ENCODE data around the gene DTD1.

The DTD1 gene

DNA sequence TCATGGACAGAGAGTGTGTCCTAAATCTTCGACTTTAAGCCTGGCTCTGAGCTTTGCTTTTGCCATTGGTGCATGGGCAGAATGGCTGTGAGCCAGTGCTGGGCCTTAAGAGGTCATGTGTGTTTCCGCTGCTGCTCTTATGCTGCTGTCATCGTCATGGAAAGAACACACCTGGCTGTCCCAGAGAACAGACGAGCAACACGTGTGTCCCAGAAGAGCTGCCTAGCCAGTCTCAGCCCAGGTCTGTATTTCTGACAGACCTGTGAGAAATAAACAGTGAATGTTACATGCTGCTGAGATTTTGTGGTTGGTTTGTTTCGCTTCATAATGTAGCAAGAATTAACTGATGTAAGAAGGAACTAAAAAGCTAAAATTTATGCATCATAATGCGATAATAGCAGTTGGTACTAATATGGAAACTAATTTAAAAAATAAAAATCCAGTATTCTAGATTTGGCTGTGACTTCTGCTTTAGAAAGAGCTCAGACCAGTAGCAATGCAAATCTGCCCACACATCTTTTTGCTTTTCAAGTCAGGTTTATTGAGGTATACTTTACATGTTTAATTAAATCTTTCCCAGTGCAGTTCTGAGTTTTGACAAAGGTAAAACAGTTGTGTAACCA is 214.3 kb downstream of the DTD1 start:
- DNase-seq, result no peak

DNA sequence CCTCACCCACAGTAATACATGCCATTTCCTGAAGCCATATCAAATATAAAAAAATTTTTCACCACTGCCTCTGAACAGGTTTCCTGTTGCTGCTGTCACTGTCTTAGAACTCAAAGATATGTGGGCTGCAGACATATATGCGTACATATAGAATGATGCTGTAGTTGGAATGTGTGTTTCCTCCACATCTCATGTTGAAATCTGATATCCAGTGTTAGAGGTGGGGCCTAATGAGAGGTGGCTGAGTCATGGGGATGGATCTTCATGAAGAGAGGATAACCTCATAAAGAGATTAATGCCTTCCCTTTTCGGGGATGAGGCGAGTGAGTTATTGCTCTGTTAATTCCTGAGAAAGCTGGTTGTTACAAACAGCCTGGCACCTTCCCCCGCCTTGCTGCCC is 218.0 kb downstream of the DTD1 start:
- DNase-seq, result no peak

DNA sequence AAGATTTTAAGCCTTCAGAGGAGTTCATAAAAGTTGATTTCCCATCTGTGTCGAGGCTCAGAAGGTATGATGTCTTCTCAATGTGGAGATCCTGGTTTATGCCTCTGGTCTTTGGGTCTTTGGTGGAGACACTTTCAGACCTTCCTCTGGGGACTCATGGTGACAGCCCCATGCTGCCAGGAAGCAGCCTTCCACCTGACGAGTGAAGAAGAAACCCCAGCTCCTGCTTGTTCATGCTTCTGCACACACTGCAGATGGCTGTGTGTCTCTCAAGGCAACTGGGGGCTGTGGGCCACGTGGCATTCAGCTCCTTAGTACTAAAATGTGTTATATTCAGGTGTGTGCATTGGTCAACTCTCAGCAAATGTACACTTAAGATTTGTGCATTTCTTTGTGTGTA is 220.9 kb downstream of the DTD1 start:
- DNase-seq, result no peak

DNA sequence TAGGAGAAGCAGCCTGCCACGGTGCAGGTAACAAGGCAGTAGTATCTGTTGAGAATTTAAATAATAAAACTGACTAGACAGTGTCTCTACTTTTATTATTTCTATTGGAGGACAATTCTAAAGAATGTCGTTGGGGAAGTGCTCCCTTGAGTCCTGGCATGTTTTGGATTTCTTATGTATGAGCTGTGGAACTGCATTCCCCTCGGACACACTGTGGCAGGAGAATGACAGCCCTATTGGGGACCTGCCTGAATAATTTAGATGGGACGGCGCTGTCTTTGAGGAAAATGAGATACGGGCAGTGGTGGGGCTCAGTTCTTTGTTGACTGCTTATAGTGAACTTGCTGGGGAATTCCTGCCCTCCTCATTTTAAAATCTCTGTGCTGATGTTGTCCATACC is 223.3 kb downstream of the DTD1 start:
- DNase-seq, result no peak

DNA sequence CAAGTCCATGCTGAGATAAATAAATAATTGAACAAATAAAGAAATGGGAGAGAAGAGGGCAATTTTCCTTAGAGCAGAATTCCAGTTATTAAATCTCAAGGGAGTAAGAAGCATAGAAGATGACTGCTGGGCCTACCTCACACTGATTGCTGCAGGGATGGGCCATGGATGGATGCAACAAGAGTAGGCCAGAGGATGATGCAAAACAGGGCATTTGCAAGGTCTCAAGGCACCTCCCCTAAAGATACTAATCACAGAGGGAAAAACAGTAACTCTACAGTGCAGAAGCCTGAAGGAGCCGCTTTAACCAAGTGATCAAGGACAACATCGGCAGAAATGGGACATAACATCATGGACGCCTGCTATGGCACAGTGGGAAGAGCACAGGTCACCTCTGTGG is 224.1 kb downstream of the DTD1 start:
- DNase-seq, result no peak

DNA sequence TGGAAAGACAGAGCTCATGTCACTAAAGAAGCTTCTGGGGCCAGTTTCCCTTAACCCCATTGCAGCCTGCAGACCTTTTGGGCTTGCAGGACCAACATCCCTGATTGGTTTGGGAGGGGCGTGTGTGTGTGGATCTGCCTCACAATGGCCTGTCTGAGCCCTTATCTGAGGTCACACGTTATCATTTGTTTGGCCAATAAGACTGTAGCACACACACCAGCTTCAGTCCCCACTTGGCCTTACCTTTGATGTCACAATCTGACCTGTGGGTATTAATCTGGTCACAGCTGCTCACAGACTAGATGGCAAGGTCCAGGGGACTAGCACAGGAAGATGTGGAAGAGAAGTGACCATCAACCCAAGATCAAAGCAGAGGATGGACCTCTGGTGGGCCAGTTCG is 225.6 kb downstream of the DTD1 start, which contains the start of gene SCP2D1:
TSS of gene SCP2D1 (plus strand) at position 301 of the 400 bp plus-strand sequence. CDS start at position 334, 33 bp downstream.
- DNase-seq, result no peak

DNA sequence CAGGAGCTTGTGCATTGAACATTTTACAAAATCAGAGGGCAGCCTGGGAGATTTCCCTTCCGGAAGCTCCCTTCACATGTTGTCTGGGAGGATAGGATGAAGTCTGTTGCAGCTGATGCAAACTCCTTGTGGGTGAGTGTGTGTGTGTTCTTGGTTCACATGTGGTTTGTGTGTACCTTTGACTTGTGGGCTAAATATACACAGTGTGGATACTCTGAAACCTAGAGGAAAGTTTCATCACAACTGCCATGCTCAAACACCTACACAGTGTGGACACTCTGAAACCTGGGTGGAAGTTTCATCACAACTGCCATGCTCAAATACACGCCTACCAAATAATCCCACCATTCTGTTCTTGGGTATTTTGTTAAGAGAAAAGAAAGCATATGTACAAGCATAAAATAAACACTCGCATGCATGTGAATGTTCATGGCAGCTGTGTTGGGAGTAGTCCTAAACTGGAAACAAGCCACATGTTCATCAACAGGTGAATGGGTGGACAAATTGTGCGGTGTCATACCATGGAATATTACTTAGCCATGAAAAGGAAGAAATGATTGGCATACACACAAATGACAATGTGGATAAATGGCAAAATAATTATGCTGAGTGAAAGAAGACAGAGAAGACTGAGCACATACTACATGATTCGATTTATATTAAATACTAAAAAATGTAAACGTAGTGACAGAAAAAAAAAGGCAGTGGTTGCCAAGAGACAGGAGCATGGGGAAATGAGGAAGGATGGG is 227.5 kb downstream of the DTD1 start:
- DNase-seq, result no peak

Measured in amniotic stem cell (primary cell).